IMR-90 (cell line): ENCODE measurements around the gene CEP128. TPM values are rescaled to one million over a fixed set of nuclear protein-coding genes. Genes with fewer than 3 reads are reported as not detected.

Experiments
- ATAC-seq: fragments of 200-7000 bp; cut with Tn5 transposase; 2 replicates; pipeline ENCODE4 v1.9.1; 2020; ENCODE audit warnings: low read depth, mild to moderate bottlenecking, moderate library complexity
- BruUV-seq: library from RNA; stranded (reverse); fragments of 400-500 nt; replicated peaks from 2 replicates; lab custom pipeline; 2021; lab: Mats Ljungman, UMichigan
- CTCF ChIA-PET: fragments of 300-600 bp; formaldehyde crosslinking; extraction: SDS; loops from one replicate; lab custom pipeline; 2021; ENCODE audit warnings: antibody characterized with exemption; lab: Yijun Ruan, JAX
- POLR2A ChIA-PET: fragments of 300-600 bp; sonication (Branson Sonifier 250); formaldehyde crosslinking; loops from one replicate; lab custom pipeline; 2022; ENCODE audit warnings: antibody characterized with exemption; ENCODE audit not compliant: unreplicated experiment; lab: Charles Lee
- DNase-seq: peaks from one replicate; pipeline ENCODE4 v3.0.0; 2013
- H2AFZ ChIP-seq: replicated peaks from 2 replicates; pipeline ENCODE3; 2013; ENCODE audit warnings: low read length, mild to moderate bottlenecking; ENCODE audit not compliant: poor library complexity
- H2AK5ac ChIP-seq: 2 replicates; pipeline ENCODE4 v1.6.1; 2013; ENCODE audit warnings: low read depth, low read length, inconsistent platforms
- H2AK9ac ChIP-seq: replicated peaks from 2 replicates; pipeline ENCODE3; 2013; ENCODE audit warnings: mild to moderate bottlenecking, low read depth, low read length, moderate library complexity; ENCODE audit not compliant: poor library complexity
- H2BK120ac ChIP-seq: 2 replicates; pipeline ENCODE4 v1.6.1; 2013; ENCODE audit warnings: low read depth, low read length, inconsistent platforms
- H2BK15ac ChIP-seq: 3 replicates; pipeline ENCODE4 v1.6.1; 2013; ENCODE audit warnings: low read depth, low read length, inconsistent platforms
- H2BK20ac ChIP-seq: 2 replicates; pipeline ENCODE4 v1.6.1; 2013; ENCODE audit warnings: low read depth, mild to moderate bottlenecking, inconsistent platforms, low read length, moderate library complexity
- H2BK5ac ChIP-seq: 2 replicates; pipeline ENCODE4 v1.6.1; 2013; ENCODE audit warnings: mild to moderate bottlenecking, low read depth, low read length, inconsistent platforms; ENCODE audit not compliant: poor library complexity, severe bottlenecking
- H3K14ac ChIP-seq: replicated peaks from 2 replicates; pipeline ENCODE4 v1.6.1; 2013; ENCODE audit warnings: low read depth, low read length, inconsistent platforms
- H3K18ac ChIP-seq: 2 replicates; pipeline ENCODE4 v1.6.1; 2013; ENCODE audit warnings: low read depth, low read length, control low read depth
- H3K23ac ChIP-seq: 2 replicates; pipeline ENCODE4 v1.6.1; 2013; ENCODE audit warnings: low read depth, low read length, inconsistent platforms
- H3K27ac ChIP-seq: 2 replicates; pipeline ENCODE4 v1.5.1; 2013; ENCODE audit warnings: mild to moderate bottlenecking, control low read depth, low read length; ENCODE audit not compliant: insufficient read depth
- H3K27me3 ChIP-seq: 2 replicates; pipeline ENCODE4 v1.6.1; 2013; ENCODE audit warnings: low read length; ENCODE audit not compliant: control insufficient read depth, insufficient read depth
- H3K36me3 ChIP-seq: 2 replicates; pipeline ENCODE4 v1.6.1; 2013; ENCODE audit warnings: low read length, mixed read lengths; ENCODE audit not compliant: control insufficient read depth, insufficient read depth
- H3K4ac ChIP-seq: 2 replicates; pipeline ENCODE4 v1.6.1; 2013; ENCODE audit warnings: low read depth, low read length, inconsistent platforms
- H3K4me1 ChIP-seq: 2 replicates; pipeline ENCODE4 v1.6.1; 2013; ENCODE audit warnings: low read length, mixed read lengths; ENCODE audit not compliant: control insufficient read depth, insufficient read depth
- H3K4me2 ChIP-seq: 2 replicates; pipeline ENCODE4 v1.6.1; 2013; ENCODE audit warnings: low read depth, mild to moderate bottlenecking, control low read depth, low read length, moderate library complexity
- H3K4me3 ChIP-seq: 2 replicates; pipeline ENCODE4 v1.5.1; 2013; ENCODE audit warnings: low read depth, mild to moderate bottlenecking, control low read depth, low read length, moderate library complexity; ENCODE audit not compliant: insufficient read depth
- H3K56ac ChIP-seq: 2 replicates; pipeline ENCODE4 v1.6.1; 2013; ENCODE audit warnings: low read length, inconsistent platforms; ENCODE audit not compliant: insufficient read depth; ENCODE audit errors: extremely low read depth
- H3K79me1 ChIP-seq, 2 experiments: 2 replicates each; pipeline ENCODE4 v1.6.1; 2013; ENCODE audit warnings: low read length in 2 of 2, inconsistent platforms in 1 of 2, low read depth in 1 of 2
- H3K9ac ChIP-seq: 2 replicates; pipeline ENCODE4 v1.6.1; 2013; ENCODE audit warnings: low read depth, low read length, control low read depth
- H3K9me1 ChIP-seq: 2 replicates; pipeline ENCODE4 v1.6.1; 2013; ENCODE audit warnings: low read length, inconsistent platforms; ENCODE audit not compliant: insufficient read depth
- H3K9me3 ChIP-seq: 2 replicates; pipeline ENCODE4 v1.6.1; 2013; ENCODE audit warnings: low read length; ENCODE audit not compliant: control insufficient read depth, insufficient read depth
- H4K20me1 ChIP-seq: 2 replicates; pipeline ENCODE4 v1.6.1; 2013; ENCODE audit warnings: low read length, inconsistent platforms; ENCODE audit not compliant: insufficient read depth
- H4K5ac ChIP-seq: 2 replicates; pipeline ENCODE4 v1.6.1; 2013; ENCODE audit warnings: mild to moderate bottlenecking, low read depth, low read length, control low read depth
- H4K8ac ChIP-seq, 2 experiments: 2 replicates each; pipeline ENCODE4 v1.6.1; 2013; ENCODE audit warnings: low read depth in 2 of 2, low read length in 2 of 2, control low read depth in 1 of 2, inconsistent platforms in 1 of 2
- H4K91ac ChIP-seq: 2 replicates; pipeline ENCODE4 v1.6.1; 2013; ENCODE audit warnings: low read depth, low read length, inconsistent platforms; ENCODE audit not compliant: insufficient read depth
- CEBPB ChIP-seq: IDR thresholded peaks from 2 replicates; pipeline ENCODE4 v1.6.1; 2012; ENCODE audit warnings: low read depth, low read length, improper control_type of control experiment
- CTCF ChIP-seq: conservative IDR thresholded peaks from 2 replicates; pipeline ENCODE4 v1.5.1; 2012; ENCODE audit warnings: mild to moderate bottlenecking, low read depth, low read length, improper control_type of control experiment
- ELK1 ChIP-seq: fragments of 150-350 bp; IDR thresholded peaks from 2 replicates; pipeline ENCODE4 v1.6.1; 2016; ENCODE audit warnings: low read depth, mild to moderate bottlenecking, low read length, moderate library complexity, borderline replicate concordance
- FOS ChIP-seq: fragments of 150-350 bp; IDR thresholded peaks from 2 replicates; pipeline ENCODE4 v1.6.1; 2016; ENCODE audit warnings: low read depth, low read length
- MAZ ChIP-seq: IDR thresholded peaks from 2 replicates; pipeline ENCODE4 v1.6.1; 2012; ENCODE audit warnings: low read depth, mild to moderate bottlenecking, low read length, improper control_type of control experiment, moderate library complexity, borderline replicate concordance
- MXI1 ChIP-seq: IDR thresholded peaks from 2 replicates; pipeline ENCODE4 v1.6.1; 2012; ENCODE audit warnings: low read depth, mild to moderate bottlenecking, low read length, moderate library complexity, borderline replicate concordance
- POLR2A ChIP-seq: IDR thresholded peaks from 2 replicates; pipeline ENCODE4 v1.6.1; 2012; ENCODE audit warnings: mild to moderate bottlenecking, low read depth, low read length
- RAD21 ChIP-seq: IDR thresholded peaks from 2 replicates; pipeline ENCODE4 v1.6.1; 2012; ENCODE audit warnings: low read length, improper control_type of control experiment
- RCOR1 ChIP-seq: IDR thresholded peaks from 2 replicates; pipeline ENCODE4 v1.6.1; 2012; ENCODE audit warnings: mild to moderate bottlenecking, low read length, improper control_type of control experiment; ENCODE audit not compliant: insufficient replicate concordance
- WGBS, 2 experiments: methylation state at CpG; one replicate each; pipeline versions ENCODE4 v1.1.5 to v1.1.7; 2013; ENCODE audit warnings: missing lambda C conversion rate in 2 of 2; ENCODE audit not compliant: insufficient read length in 1 of 2; ENCODE audit errors: extremely low coverage in 2 of 2; 5-methylcytosine and 5-hydroxymethylcytosine counted together
- dilution Hi-C: fragments of 300-500 bp; cut with HindIII; formaldehyde crosslinking; loops from one replicate; pipeline ENCODE4 v1.14.3; 2018; ENCODE audit warnings: low sequenced_read_pairs; ENCODE audit not compliant: unreplicated experiment
- in situ Hi-C: fragments of 300-500 bp; cut with MboI; formaldehyde crosslinking; loops from 3 replicates; pipeline ENCODE4 v1.14.3; 2019; ENCODE audit warnings: low sequenced_read_pairs, inconsistent platforms, mixed read lengths
- intact Hi-C: fragments of 100-400 bp; cut with micrococcal nuclease; formaldehyde crosslinking; loops from 2 replicates; pipeline ENCODE4 v1.10.0; 2022
- polyA plus RNA-seq, 3 experiments: library from polyadenylated mRNA; depleted of rRNA; stranded (reverse); fragments of >200 nt; gene quantifications; 2 replicates each; pipeline ENCODE4 v1.2.3, GENCODE V29; 2012; ENCODE audit warnings: low replicate concordance in 1 of 3
- total RNA-seq: library from RNA; depleted of rRNA; stranded (reverse); fragments of >200 nt; gene quantifications from 2 replicates; pipeline ENCODE4 v1.2.3, GENCODE V29; 2012

The CEP128 gene
- total and polyA plus RNA-seq, 2 of the 4 experiments (the other 2 are of a cell fraction) = 1.9 to 5.7 TPM

GRCh38 chr14:80464531-80465149, 476.9 kb downstream of the CEP128 start:
- H3K4ac ChIP-seq = no peak overlapping the region
- no peak overlapping the region for H3K27ac ChIP-seq
- H3K9me1 ChIP-seq = no peaks in the 10 kb centered on the region
- POLR2A ChIA-PET = no interaction called here
- H3K4me2 ChIP-seq = no peak overlapping the region
- no peak overlapping the region for H2AK5ac ChIP-seq
- no peaks in the 10 kb centered on the region for H3K4me1 ChIP-seq
- H3K9me3 ChIP-seq = no peaks in the 10 kb centered on the region
- TF ChIP-seq POLR2A = no peak
- no peak for TF ChIP-seq RAD21
- no peak for TF ChIP-seq RCOR1
- TF ChIP-seq MXI1 = no peak
- no peak for TF ChIP-seq CTCF
- no peak for TF ChIP-seq CEBPB
- no peak for TF ChIP-seq MAZ
- no peak for TF ChIP-seq ELK1
- no peak for TF ChIP-seq FOS
- no peaks in the 10 kb centered on the region for H3K36me3 ChIP-seq
- no peak overlapping the region for H4K91ac ChIP-seq
- H2AK9ac ChIP-seq = no peak overlapping the region
- H2BK120ac ChIP-seq = no peak overlapping the region
- no peak overlapping the region for H2AFZ ChIP-seq
- dilution Hi-C loops = no loop called here
- H3K27me3 ChIP-seq = no peaks in the 10 kb centered on the region
- no peak for ATAC-seq
- no peak overlapping the region for H2BK15ac ChIP-seq
- no peak overlapping the region for H4K5ac ChIP-seq
- H2BK5ac ChIP-seq = no peak overlapping the region
- H3K4me3 ChIP-seq = no peak overlapping the region
- 87% methylated on average over 5 of the region's 15 CpGs; no CpG with 5 or more reads in 1 of the 2 experiments for WGBS, 2 experiments
- no peak overlapping the region for H3K23ac ChIP-seq
- no peak overlapping the region for H3K14ac ChIP-seq
- H3K79me1 ChIP-seq = no peaks in the 10 kb centered on the region
- H3K18ac ChIP-seq = no peak overlapping the region
- DNase-seq = no peak
- no peak overlapping the region for H4K8ac ChIP-seq
- no peak overlapping the region for H3K56ac ChIP-seq
- in situ Hi-C loops = no loop called here
- BruUV-seq = no TSS peak
- no peaks in the 10 kb centered on the region for H4K20me1 ChIP-seq
- CTCF ChIA-PET = no interaction called here
- H2BK20ac ChIP-seq = no peak overlapping the region
- H3K9ac ChIP-seq = no peak overlapping the region
- intact Hi-C loops = no loop called here
